ENCODE data around the gene SCAMP5.

Gene SCAMP5

DNA sequence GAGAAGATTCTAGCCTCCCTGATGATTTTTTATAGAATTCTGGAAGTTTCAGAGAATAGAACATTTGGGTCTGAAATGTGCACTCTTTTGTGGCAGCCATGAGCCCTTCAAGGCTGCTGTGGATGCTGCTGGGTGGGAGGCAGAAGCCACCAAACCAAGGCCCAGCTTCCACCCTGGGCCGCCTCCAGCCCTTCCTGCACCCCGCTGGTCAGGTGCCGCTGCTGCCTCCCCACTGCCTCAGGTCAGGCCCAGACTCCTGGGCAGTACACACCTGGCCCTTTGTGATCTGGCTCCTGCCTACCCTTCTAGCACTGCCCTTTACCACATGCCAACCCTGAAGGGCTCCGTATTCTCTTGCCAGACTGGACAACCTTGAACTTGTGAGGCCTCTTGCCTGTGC lies 56.3 kb downstream of the SCAMP5 start:
- H3K4me1 ChIP-seq = peaks cover 0 to 37% (median 28%) of the 10 kb centered on the region in 4 donors
- H3K36me3 ChIP-seq = peaks cover 0 to 4% (median 0%) of the 10 kb centered on the region in 3 donors
- H3K4me3 ChIP-seq = no peak overlapping the region
- H3K9me3 ChIP-seq = no peaks in the 10 kb centered on the region
- TF ChIP-seq, protein P1, sequence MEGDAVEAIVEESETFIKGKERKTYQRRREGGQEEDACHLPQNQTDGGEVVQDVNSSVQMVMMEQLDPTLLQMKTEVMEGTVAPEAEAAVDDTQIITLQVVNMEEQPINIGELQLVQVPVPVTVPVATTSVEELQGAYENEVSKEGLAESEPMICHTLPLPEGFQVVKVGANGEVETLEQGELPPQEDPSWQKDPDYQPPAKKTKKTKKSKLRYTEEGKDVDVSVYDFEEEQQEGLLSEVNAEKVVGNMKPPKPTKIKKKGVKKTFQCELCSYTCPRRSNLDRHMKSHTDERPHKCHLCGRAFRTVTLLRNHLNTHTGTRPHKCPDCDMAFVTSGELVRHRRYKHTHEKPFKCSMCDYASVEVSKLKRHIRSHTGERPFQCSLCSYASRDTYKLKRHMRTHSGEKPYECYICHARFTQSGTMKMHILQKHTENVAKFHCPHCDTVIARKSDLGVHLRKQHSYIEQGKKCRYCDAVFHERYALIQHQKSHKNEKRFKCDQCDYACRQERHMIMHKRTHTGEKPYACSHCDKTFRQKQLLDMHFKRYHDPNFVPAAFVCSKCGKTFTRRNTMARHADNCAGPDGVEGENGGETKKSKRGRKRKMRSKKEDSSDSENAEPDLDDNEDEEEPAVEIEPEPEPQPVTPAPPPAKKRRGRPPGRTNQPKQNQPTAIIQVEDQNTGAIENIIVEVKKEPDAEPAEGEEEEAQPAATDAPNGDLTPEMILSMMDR (IDR thresholded peaks at IDR 0.05) = no peak
- DNase-seq = no peak
- no peak overlapping the region for H3K27ac ChIP-seq
- intact Hi-C loops (cut with DNase I; ENCODE audit: low total_unique reads) = loop anchor here (10.0 kb wide), 1 partner anchor 73 kb away; no protein-coding TSS in a partner anchor
- no peaks in the 10 kb centered on the region for H3K27me3 ChIP-seq

DNA sequence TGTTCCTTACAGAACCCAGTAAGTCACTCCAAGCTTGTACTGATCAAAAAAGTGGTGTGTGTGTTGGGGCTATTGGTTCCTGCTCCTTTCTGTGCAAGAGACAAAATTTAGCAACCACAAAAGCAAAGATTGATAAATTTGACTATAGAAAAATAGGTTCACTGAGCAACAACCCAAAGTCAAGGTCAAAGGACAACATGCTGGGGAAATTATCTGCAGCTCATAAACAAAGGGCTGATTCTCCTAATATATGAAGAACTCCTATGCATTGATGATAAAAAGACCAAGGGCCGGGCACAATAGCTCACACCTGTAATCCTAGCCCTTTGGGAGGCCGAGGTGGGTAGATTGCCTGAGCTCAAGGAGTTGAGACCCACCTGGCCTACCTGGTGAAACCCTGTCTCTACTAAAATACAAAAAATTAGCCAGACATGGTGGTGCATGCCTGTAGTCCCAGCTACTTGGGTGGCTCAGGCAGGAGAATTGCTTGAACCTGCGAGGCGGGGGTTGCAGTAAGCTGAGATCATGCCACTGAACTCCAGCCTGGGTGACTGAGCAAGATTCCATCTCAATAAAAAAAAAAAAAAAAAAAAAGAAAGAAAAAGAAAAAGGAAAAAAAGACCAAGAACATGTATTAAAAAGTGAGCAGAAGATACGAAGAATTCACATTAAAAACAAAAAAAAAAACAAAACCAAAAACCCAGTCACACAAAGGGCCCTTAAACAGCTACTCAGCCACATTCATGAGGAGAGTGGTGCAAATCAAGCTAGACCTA lies 57.8 kb downstream of the SCAMP5 start:
- Histone ChIP-seq H3K4me3 (no peak overlapping the region), H3K4me1 (peaks cover 0 to 22% (median 16%) of the 10 kb centered on the region in 4 donors), H3K27ac (no peak overlapping the region), H3K36me3 (peaks cover 0 to 4% (median 0%) of the 10 kb centered on the region in 3 donors), H3K27me3 (no peaks in the 10 kb centered on the region), H3K9me3 (no peaks in the 10 kb centered on the region)
- TF ChIP-seq, protein P1 (IDR thresholded peaks at IDR 0.05) = no peak
- DNase-seq = no peak
- intact Hi-C loops (cut with DNase I; ENCODE audit: low total_unique reads) = loop anchor here (10.0 kb wide), 1 partner anchor 72 kb away; no protein-coding TSS in a partner anchor

DNA sequence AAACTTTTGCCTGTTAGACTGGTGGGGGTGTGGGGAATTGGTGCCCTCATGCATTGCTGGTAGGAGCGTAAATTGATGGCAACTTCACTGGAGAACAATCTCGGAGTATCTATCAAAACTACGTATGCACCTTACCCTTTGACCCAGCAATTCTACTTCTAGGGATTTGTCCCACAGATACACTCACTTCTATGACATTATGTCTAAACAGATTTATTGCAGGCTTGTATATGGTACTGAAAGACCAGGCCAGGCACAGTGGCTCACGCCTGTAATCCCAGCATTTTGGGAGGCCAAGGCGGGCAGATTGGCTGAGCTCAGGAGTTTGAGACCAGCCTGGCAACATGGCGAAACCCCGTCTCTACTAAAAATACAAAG lies 58.4 kb downstream of the SCAMP5 start:
- H3K27ac ChIP-seq = no peak overlapping the region
- H3K27me3 ChIP-seq = no peaks in the 10 kb centered on the region
- intact Hi-C loops (cut with DNase I; ENCODE audit: low total_unique reads) = loop anchor here (10.0 kb wide), 1 partner anchor 71 kb away; no protein-coding TSS in a partner anchor
- H3K4me3 ChIP-seq = no peak overlapping the region
- TF ChIP-seq, protein P1 (IDR thresholded peaks at IDR 0.05) = no peak
- H3K9me3 ChIP-seq = no peaks in the 10 kb centered on the region
- H3K36me3 ChIP-seq = no peaks in the 10 kb centered on the region
- H3K4me1 ChIP-seq = peaks cover 0 to 16% (median 11%) of the 10 kb centered on the region in 4 donors
- no peak for DNase-seq

DNA sequence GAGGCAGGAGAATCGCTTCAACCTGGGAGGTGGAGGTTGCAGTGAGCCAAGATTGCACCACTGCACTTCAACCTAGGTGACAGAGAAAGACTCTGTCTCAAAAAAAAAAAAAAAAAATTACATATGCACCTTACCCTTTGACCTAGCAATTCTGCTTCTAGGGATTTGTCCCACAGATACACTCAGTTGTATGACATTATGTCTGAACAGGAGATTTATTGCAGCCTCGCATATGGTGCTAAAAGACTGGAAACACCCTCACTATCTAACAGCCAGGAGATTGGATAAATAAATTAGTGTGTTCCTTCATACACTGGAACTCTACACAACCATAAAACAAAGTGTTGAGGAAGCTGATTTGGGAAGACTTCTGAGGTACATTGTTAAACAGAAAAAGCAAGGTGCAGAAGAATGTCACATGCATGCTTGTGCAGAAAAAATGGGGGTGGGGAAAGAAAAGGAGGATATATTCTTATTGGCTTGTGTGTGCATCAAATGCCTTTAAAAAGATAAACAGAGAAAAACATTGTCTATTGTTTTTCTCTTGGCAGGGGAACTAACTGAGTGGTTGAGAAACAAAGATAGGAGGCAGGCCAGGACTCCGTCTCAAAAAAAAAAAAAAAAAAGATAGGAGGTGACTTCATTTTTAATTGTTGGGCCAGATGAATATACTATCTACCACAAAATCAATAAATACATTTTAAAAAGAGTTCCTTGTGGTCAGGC lies 59.0 kb downstream of the SCAMP5 start:
- Histone ChIP-seq H3K4me3 (no peak overlapping the region), H3K36me3 (no peaks in the 10 kb centered on the region), H3K27ac (no peak overlapping the region), H3K27me3 (no peaks in the 10 kb centered on the region), H3K4me1 (peaks cover 0 to 10% (median 5%) of the 10 kb centered on the region in 4 donors), H3K9me3 (no peaks in the 10 kb centered on the region)
- intact Hi-C loops (cut with DNase I; ENCODE audit: low total_unique reads) = loop anchor here (10.0 kb wide), 1 partner anchor 70 kb away; no protein-coding TSS in a partner anchor
- DNase-seq = no peak
- TF ChIP-seq, protein P1 (IDR thresholded peaks at IDR 0.05) = no peak

DNA sequence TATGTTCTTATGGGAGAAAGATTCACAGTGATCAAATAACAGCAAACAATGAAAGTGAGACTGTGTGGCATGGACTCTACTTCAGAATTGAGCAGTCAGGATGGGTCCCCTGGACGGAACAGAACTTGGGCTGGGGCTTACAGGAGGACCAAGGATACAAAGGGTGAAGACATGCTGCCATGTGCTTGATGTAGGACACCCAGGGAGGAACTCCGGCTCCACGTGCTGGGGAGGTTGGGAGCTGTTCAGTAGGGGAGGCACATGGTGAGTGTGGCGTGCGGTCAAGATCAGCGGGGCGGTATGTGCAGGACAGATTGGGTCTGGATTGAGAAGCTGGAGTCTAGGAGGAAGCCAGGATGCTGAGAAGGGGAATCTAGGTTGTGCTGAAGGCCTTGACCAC lies 60.7 kb downstream of the SCAMP5 start:
- TF ChIP-seq, protein P1 (IDR thresholded peaks at IDR 0.05) = no peak
- Histone ChIP-seq H3K36me3 (no peaks in the 10 kb centered on the region), H3K27ac (no peak overlapping the region), H3K27me3 (no peaks in the 10 kb centered on the region), H3K4me3 (no peak overlapping the region), H3K9me3 (no peaks in the 10 kb centered on the region), H3K4me1 (no peaks in the 10 kb centered on the region)
- intact Hi-C loops (cut with DNase I; ENCODE audit: low total_unique reads) = loop anchor here (10.0 kb wide), 1 partner anchor 69 kb away; no protein-coding TSS in a partner anchor
- peak in 1 of 2 donors; percentile 27 for DNase-seq

All from tibial artery (tissue), 4 donors.